Vagina (tissue), 2 donors: ENCODE results near the gene MYPN. TPM values are rescaled to one million over a fixed set of nuclear protein-coding genes. Genes with fewer than 3 reads are reported as not detected.

Source experiments
- DNase-seq, 2 donors: peaks; one replicate each; pipeline ENCODE4 v3.0.0-alpha.2; 2017; ENCODE audit errors: extremely low spot score in 2 of 2
- H3K27ac ChIP-seq: fragments of 200-600 bp; sonication (generic); one replicate; pipeline ENCODE4 v1.5.1; 2019
- H3K27me3 ChIP-seq: fragments of 200-600 bp; sonication (generic); one replicate; pipeline ENCODE4 v1.5.1; 2019
- H3K36me3 ChIP-seq, 2 donors: fragments of 200-600 bp; sonication (generic); one replicate each; pipeline ENCODE4 v1.5.1; 2017 to 2019
- H3K4me1 ChIP-seq: fragments of 200-600 bp; sonication (generic); one replicate; pipeline ENCODE4 v1.5.1; 2019
- H3K4me3 ChIP-seq, 2 donors: fragments of 200-600 bp; sonication (generic); 1 replicate in 1 of 2; 2 replicates in 1 of 2; pipeline ENCODE4 v1.5.1; 2016 to 2019
- H3K9me3 ChIP-seq: fragments of 200-600 bp; sonication (generic); one replicate; pipeline ENCODE4 v1.5.1; 2019
- POLR2A ChIP-seq, 2 donors: fragments of 450-650 bp; IDR thresholded peaks; one replicate each; pipeline ENCODE4 v1.6.1; 2017; ENCODE audit warnings: antibody characterized with exemption in 2 of 2, mild to moderate bottlenecking in 2 of 2, moderate library complexity in 2 of 2
- POLR2AphosphoS5 ChIP-seq, 2 donors: sonication (generic); formaldehyde crosslinking; IDR thresholded peaks; one replicate each; pipeline ENCODE4 v1.9.0; 2017; ENCODE audit warnings: antibody characterized with exemption in 2 of 2, mild to moderate bottlenecking in 2 of 2, low read depth in 1 of 2; ENCODE audit not compliant: insufficient read depth in 1 of 2
- intact Hi-C: fragments of 100-400 bp; cut with DNase I; formaldehyde crosslinking; loops from one replicate; pipeline ENCODE4 v1.15.1; 2023
- total RNA-seq: library from RNA; depleted of rRNA; stranded (reverse); fragments of >200 nt; gene quantifications from one replicate; pipeline ENCODE4 v1.2.3, GENCODE V29; 2016
- TF ChIP-seq, protein P1 (sequence below), 3 experiments: fragments of 450-650 bp in 2 of 3; fragments of 200-600 bp in 1 of 3; sonication (generic) in 1 of 3; IDR thresholded peaks; one replicate each; pipeline ENCODE4 v1.5.1; 2017 to 2019; ENCODE audit warnings: antibody characterized with exemption in 3 of 3, mild to moderate bottlenecking in 2 of 3, moderate library complexity in 2 of 3

The MYPN gene
- total RNA-seq, 1 donor from 2014 or later, result not detected

- intact Hi-C loops, result no loop called here
- no peak overlapping the region for H3K4me3 ChIP-seq
- H3K36me3 ChIP-seq, result no peaks in the 10 kb centered on the region
- TF ChIP-seq, protein P1, sequence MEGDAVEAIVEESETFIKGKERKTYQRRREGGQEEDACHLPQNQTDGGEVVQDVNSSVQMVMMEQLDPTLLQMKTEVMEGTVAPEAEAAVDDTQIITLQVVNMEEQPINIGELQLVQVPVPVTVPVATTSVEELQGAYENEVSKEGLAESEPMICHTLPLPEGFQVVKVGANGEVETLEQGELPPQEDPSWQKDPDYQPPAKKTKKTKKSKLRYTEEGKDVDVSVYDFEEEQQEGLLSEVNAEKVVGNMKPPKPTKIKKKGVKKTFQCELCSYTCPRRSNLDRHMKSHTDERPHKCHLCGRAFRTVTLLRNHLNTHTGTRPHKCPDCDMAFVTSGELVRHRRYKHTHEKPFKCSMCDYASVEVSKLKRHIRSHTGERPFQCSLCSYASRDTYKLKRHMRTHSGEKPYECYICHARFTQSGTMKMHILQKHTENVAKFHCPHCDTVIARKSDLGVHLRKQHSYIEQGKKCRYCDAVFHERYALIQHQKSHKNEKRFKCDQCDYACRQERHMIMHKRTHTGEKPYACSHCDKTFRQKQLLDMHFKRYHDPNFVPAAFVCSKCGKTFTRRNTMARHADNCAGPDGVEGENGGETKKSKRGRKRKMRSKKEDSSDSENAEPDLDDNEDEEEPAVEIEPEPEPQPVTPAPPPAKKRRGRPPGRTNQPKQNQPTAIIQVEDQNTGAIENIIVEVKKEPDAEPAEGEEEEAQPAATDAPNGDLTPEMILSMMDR (IDR thresholded peaks at IDR 0.05), result no peak
- TF ChIP-seq POLR2AphosphoS5 (IDR thresholded peaks at IDR 0.05; ENCODE audit: insufficient read depth in 1 of 2, low read depth in 1 of 2) (no peak), POLR2A (IDR thresholded peaks at IDR 0.05) (no peak)
- H3K4me1 ChIP-seq, result no peaks in the 10 kb centered on the region
- H3K27ac ChIP-seq, result no peak overlapping the region
- H3K9me3 ChIP-seq, result no peaks in the 10 kb centered on the region
- H3K27me3 ChIP-seq, result no peaks in the 10 kb centered on the region
- DNase-seq, result no peak
Observed at GRCh38 chr10:68163735-68164134, 54.4 kb downstream of the MYPN start.

DNA sequence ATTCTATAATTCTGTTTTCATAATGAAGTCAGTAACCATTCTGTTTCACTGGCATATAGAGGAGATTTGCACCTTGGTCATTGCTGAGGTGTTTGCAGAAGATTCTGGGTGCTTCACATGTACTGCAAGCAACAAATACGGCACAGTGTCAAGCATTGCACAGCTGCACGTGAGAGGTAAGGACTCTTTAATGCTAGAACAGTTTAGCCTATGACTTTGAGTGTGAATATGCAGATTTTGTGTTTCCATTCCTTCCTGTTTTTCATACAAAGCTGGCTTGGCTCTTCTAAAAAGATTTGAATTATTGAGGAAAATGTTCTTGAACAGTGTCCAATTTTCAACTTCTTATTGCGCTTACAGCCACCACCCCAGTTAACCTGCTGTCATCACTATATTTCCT is 56.4 kb downstream of the MYPN start:
- intact Hi-C loops, result no loop called here
- H3K4me1 ChIP-seq, result no peaks in the 10 kb centered on the region
- no peaks in the 10 kb centered on the region for H3K9me3 ChIP-seq
- TF ChIP-seq, protein P1 (IDR thresholded peaks at IDR 0.05), result no peak
- TF ChIP-seq POLR2AphosphoS5 (IDR thresholded peaks at IDR 0.05; ENCODE audit: insufficient read depth in 1 of 2, low read depth in 1 of 2) (no peak), POLR2A (IDR thresholded peaks at IDR 0.05) (no peak)
- H3K27ac ChIP-seq, result no peak overlapping the region
- no peaks in the 10 kb centered on the region for H3K36me3 ChIP-seq
- no peak for DNase-seq
- no peaks in the 10 kb centered on the region for H3K27me3 ChIP-seq
- H3K4me3 ChIP-seq, result no peak overlapping the region

- Histone ChIP-seq H3K4me1 (no peaks in the 10 kb centered on the region), H3K9me3 (no peaks in the 10 kb centered on the region), H3K4me3 (no peak overlapping the region), H3K27me3 (no peaks in the 10 kb centered on the region), H3K27ac (no peak overlapping the region), H3K36me3 (no peaks in the 10 kb centered on the region)
- no peak for DNase-seq
- intact Hi-C loops, result no loop called here
- TF ChIP-seq POLR2A (IDR thresholded peaks at IDR 0.05), result no peak
- TF ChIP-seq, protein P1 (IDR thresholded peaks at IDR 0.05), result no peak
- no peak for TF ChIP-seq POLR2AphosphoS5 (IDR thresholded peaks at IDR 0.05; ENCODE audit: insufficient read depth in 1 of 2, low read depth in 1 of 2)
Observed at GRCh38 chr10:68166871-68167585, 57.7 kb downstream of the MYPN start.

DNA sequence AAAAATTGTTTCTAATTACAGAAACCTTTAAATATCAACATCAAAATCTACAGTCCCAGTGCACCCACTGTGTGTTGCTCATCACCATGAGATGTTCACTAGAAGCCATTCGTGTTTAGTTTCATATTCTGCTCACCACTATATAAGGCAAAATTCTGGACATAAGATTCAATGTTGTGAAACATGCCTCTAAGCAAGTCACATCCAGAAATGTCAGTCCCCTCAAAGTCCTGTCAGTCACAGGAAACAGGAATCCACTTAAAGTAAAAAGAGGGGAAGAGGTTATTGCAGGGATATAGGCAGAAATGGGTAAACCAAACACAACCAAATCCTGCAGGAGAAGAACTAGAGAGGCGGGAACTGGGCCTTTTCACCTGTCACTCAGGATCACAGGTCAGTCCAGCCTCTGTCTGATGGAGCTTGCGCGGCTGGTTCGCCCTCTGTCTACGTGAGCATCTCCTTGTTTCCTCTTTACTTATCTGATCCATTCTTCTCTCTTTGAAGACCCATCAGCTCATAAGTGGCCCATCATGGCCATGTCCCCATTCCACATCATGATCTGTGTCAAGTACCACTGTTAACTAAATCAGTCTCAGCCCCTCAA is 58.4 kb downstream of the MYPN start:
- H3K27me3 ChIP-seq, result no peaks in the 10 kb centered on the region
- no peak for DNase-seq
- H3K4me1 ChIP-seq, result no peaks in the 10 kb centered on the region
- no peaks in the 10 kb centered on the region for H3K9me3 ChIP-seq
- no peak overlapping the region for H3K4me3 ChIP-seq
- no peak overlapping the region for H3K27ac ChIP-seq
- TF ChIP-seq POLR2A (IDR thresholded peaks at IDR 0.05) (no peak), POLR2AphosphoS5 (IDR thresholded peaks at IDR 0.05; ENCODE audit: insufficient read depth in 1 of 2, low read depth in 1 of 2) (no peak)
- TF ChIP-seq, protein P1 (IDR thresholded peaks at IDR 0.05), result no peak
- intact Hi-C loops, result no loop called here
- H3K36me3 ChIP-seq, result no peaks in the 10 kb centered on the region

- no peak overlapping the region for H3K27ac ChIP-seq
- intact Hi-C loops, result no loop called here
- H3K27me3 ChIP-seq, result no peaks in the 10 kb centered on the region
- no peaks in the 10 kb centered on the region for H3K4me1 ChIP-seq
- no peak overlapping the region for H3K4me3 ChIP-seq
- TF ChIP-seq POLR2A (IDR thresholded peaks at IDR 0.05) (no peak), POLR2AphosphoS5 (IDR thresholded peaks at IDR 0.05; ENCODE audit: insufficient read depth in 1 of 2, low read depth in 1 of 2) (no peak)
- TF ChIP-seq, protein P1 (IDR thresholded peaks at IDR 0.05), result no peak
- no peak for DNase-seq
- no peaks in the 10 kb centered on the region for H3K9me3 ChIP-seq
- H3K36me3 ChIP-seq, result no peaks in the 10 kb centered on the region
Observed at GRCh38 chr10:68171539-68172080, 62.3 kb downstream of the MYPN start.
